HUES48 (cell line): Measurements from ENCODE around the gene EVI2B.
"Not testable (repeated sequence)": the region's sequence is repeated elsewhere in the genome, so short reads cannot be mapped to it uniquely, and the experiment has no call there.

Source experiments
- H3K27ac ChIP-seq: one replicate; pipeline ENCODE4 v1.7.0; 2013; ENCODE audit warnings: low read depth, low read length, inconsistent platforms
- H3K27me3 ChIP-seq: 2 replicates; pipeline ENCODE4 v1.6.1; 2013; ENCODE audit warnings: mild to moderate bottlenecking, low read length; ENCODE audit not compliant: control insufficient read depth, insufficient read depth
- H3K36me3 ChIP-seq: 2 replicates; pipeline ENCODE4 v1.6.1; 2013; ENCODE audit warnings: low read length; ENCODE audit not compliant: control insufficient read depth, insufficient read depth
- H3K4me1 ChIP-seq: 2 replicates; pipeline ENCODE4 v1.6.1; 2013; ENCODE audit warnings: mild to moderate bottlenecking, low read length; ENCODE audit not compliant: control insufficient read depth, insufficient read depth
- H3K4me3 ChIP-seq: 2 replicates; pipeline ENCODE4 v1.5.1; 2013; ENCODE audit warnings: mild to moderate bottlenecking, low read depth, low read length
- H3K9ac ChIP-seq: 2 replicates; pipeline ENCODE4 v1.6.1; 2013; ENCODE audit warnings: mild to moderate bottlenecking, low read depth, low read length, moderate library complexity
- H3K9me3 ChIP-seq: 2 replicates; pipeline ENCODE4 v1.6.1; 2013; ENCODE audit warnings: low read length; ENCODE audit not compliant: control insufficient read depth, insufficient read depth

Gene EVI2B

GRCh38 chr17:31313982-31314781, at the start of gene EVI2B:
Gene EVI2B, minus strand, starts transcription at chr17:31314054. Its CDS starts 8,445 bp downstream, at chr17:31305609.
- Histone ChIP-seq H3K9ac (no peak within 1 kb of the TSS), H3K9me3 (no peaks in the 10 kb centered on the region), H3K36me3 (no peaks in the 10 kb centered on the region), H3K4me1 (peaks cover 10% of the 10 kb centered on the region; the same call in 1 of the 2 replicates), H3K27ac (no peak within 1 kb of the TSS), H3K4me3 (no peak within 1 kb of the TSS), H3K27me3 (no peaks in the 10 kb centered on the region)

GRCh38 chr17:31357839-31358394, 44.1 kb upstream of the EVI2B start:
- Histone ChIP-seq H3K9ac (no peak overlapping the region), H3K4me3 (no peak overlapping the region), H3K36me3 (peaks cover 39% of the 10 kb centered on the region), H3K27me3 (no peaks in the 10 kb centered on the region), H3K9me3 (no peaks in the 10 kb centered on the region), H3K27ac (no peak overlapping the region), H3K4me1 (no peaks in the 10 kb centered on the region)

GRCh38 chr17:31357091-31357490, 43.2 kb upstream of the EVI2B start:
- no peak overlapping the region for H3K27ac ChIP-seq
- peaks cover 41% of the 10 kb centered on the region for H3K36me3 ChIP-seq
- no peaks in the 10 kb centered on the region for H3K27me3 ChIP-seq
- no peaks in the 10 kb centered on the region for H3K4me1 ChIP-seq
- H3K9ac ChIP-seq = no peak overlapping the region
- H3K4me3 ChIP-seq = no peak overlapping the region
- H3K9me3 ChIP-seq = no peaks in the 10 kb centered on the region

- Histone ChIP-seq H3K36me3 (peaks cover 44% of the 10 kb centered on the region), H3K9me3 (no peaks in the 10 kb centered on the region)
Observed at GRCh38 chr17:31355935-31356334, 42.1 kb upstream of the EVI2B start.

GRCh38 chr17:31349454-31349853, 35.6 kb upstream of the EVI2B start:
- Histone ChIP-seq H3K27me3 (no peaks in the 10 kb centered on the region), H3K9me3 (no peaks in the 10 kb centered on the region), H3K4me1 (no peaks in the 10 kb centered on the region), H3K36me3 (peaks cover 35% of the 10 kb centered on the region), H3K9ac (no peak overlapping the region), H3K27ac (no peak overlapping the region), H3K4me3 (no peak overlapping the region)

More at GRCh38 chr17:31355935-31356334, 42.1 kb upstream of the EVI2B start:
- no peak overlapping the region for H3K4me3 ChIP-seq
- no peaks in the 10 kb centered on the region for H3K4me1 ChIP-seq
- no peak overlapping the region for H3K27ac ChIP-seq
- no peaks in the 10 kb centered on the region for H3K27me3 ChIP-seq
- no peak overlapping the region for H3K9ac ChIP-seq

- H3K9me3 ChIP-seq, H3K4me1 ChIP-seq, H3K27me3 ChIP-seq, H3K9ac ChIP-seq, H3K4me3 ChIP-seq, H3K27ac ChIP-seq: not testable (repeated sequence)
- H3K36me3 ChIP-seq = peaks cover 29% of the 10 kb centered on the region; the same call in 1 of the 2 replicates
Observed at GRCh38 chr17:31345191-31345747, 31.4 kb upstream of the EVI2B start.

- Histone ChIP-seq H3K4me1 (peaks cover 11% of the 10 kb centered on the region), H3K27ac (no peak overlapping the region), H3K4me3 (no peak overlapping the region), H3K36me3 (peaks cover 43% of the 10 kb centered on the region), H3K9ac (no peak overlapping the region), H3K27me3 (no peaks in the 10 kb centered on the region), H3K9me3 (no peaks in the 10 kb centered on the region)
Observed at GRCh38 chr17:31339906-31340661, 26.2 kb upstream of the EVI2B start.

- no peaks in the 10 kb centered on the region for H3K9me3 ChIP-seq
- H3K4me1 ChIP-seq = no peaks in the 10 kb centered on the region; the same call in 1 of the 2 replicates
- H3K9ac ChIP-seq = no peak overlapping the region
- no peak overlapping the region for H3K27ac ChIP-seq
- H3K4me3 ChIP-seq = no peak overlapping the region
- H3K36me3 ChIP-seq = peaks cover 23% of the 10 kb centered on the region
- H3K27me3 ChIP-seq = no peaks in the 10 kb centered on the region
Observed at GRCh38 chr17:31329221-31329620, 15.4 kb upstream of the EVI2B start.

- Histone ChIP-seq H3K9ac (no peak overlapping the region), H3K27ac (no peak overlapping the region)
Observed at GRCh38 chr17:31328160-31328535, 14.3 kb upstream of the EVI2B start.

GRCh38 chr17:31327534-31328159, 13.8 kb upstream of the EVI2B start:
- Histone ChIP-seq H3K27me3 (no peaks in the 10 kb centered on the region), H3K9me3 (no peaks in the 10 kb centered on the region), H3K36me3 (peaks cover 17% of the 10 kb centered on the region), H3K4me1 (no peaks in the 10 kb centered on the region; the same call in 1 of the 2 replicates), H3K27ac (no peak overlapping the region), H3K9ac (no peak overlapping the region), H3K4me3 (no peak overlapping the region)

More at GRCh38 chr17:31328160-31328535, 14.3 kb upstream of the EVI2B start:
- H3K4me1 ChIP-seq = no peaks in the 10 kb centered on the region; the same call in 1 of the 2 replicates
- H3K9me3 ChIP-seq = no peaks in the 10 kb centered on the region
- H3K36me3 ChIP-seq = peaks cover 18% of the 10 kb centered on the region
- no peaks in the 10 kb centered on the region for H3K27me3 ChIP-seq
- H3K4me3 ChIP-seq = no peak overlapping the region
